HEK293 (cell line): Measurements from ENCODE around the gene TMEM92.
A peak's percentile ranks its signal among the peaks of the same experiment; 100 is the strongest.
"Not testable (repeated sequence)": the region's sequence is repeated elsewhere in the genome, so short reads cannot be mapped to it uniquely, and the experiment has no call there.

Experiments used
- CTCF ChIA-PET: fragments of 350-600 bp; formaldehyde crosslinking; extraction: SDS; loops from one replicate; lab custom pipeline; 2021; ENCODE audit warnings: antibody characterized with exemption; lab: Yijun Ruan, JAX
- POLR2A ChIA-PET: fragments of 300-600 bp; formaldehyde crosslinking; extraction: SDS; loops from one replicate; lab custom pipeline; 2020; ENCODE audit warnings: antibody characterized with exemption, inconsistent platforms; lab: Yijun Ruan, JAX
- H3K27ac ChIP-seq: fragments of 200-500 bp; sonication (Bioruptor generic); 2 replicates; pipeline ENCODE4 v1.5.1; 2014; ENCODE audit warnings: low read depth, low read length, control low read depth, inconsistent platforms; ENCODE audit errors: extremely low read depth
- H3K36me3 ChIP-seq, 2 experiments: fragments of 200-500 bp in 1 of 2; sonication (Bioruptor generic) in 1 of 2; 1 replicate in 1 of 2; 2 replicates in 1 of 2; pipeline ENCODE4 v1.5.1; 2014 to 2017; ENCODE audit warnings: inconsistent platforms in 2 of 2, low read length in 2 of 2; ENCODE audit not compliant: control insufficient read depth in 2 of 2, insufficient read depth in 1 of 2
- H3K4me1 ChIP-seq: fragments of 200-500 bp; sonication (Bioruptor generic); 2 replicates; pipeline ENCODE4 v1.5.1; 2014; ENCODE audit warnings: mild to moderate bottlenecking, low read length, inconsistent platforms; ENCODE audit not compliant: control insufficient read depth, insufficient read depth
- H3K4me3 ChIP-seq: 2 replicates; pipeline ENCODE4 v1.5.1; 2011; ENCODE audit warnings: low read depth, mild to moderate bottlenecking, control low read depth, low read length, moderate library complexity
- H3K9me3 ChIP-seq: fragments of 200-500 bp; sonication (Bioruptor generic); 2 replicates; pipeline ENCODE4 v1.5.1; 2014; ENCODE audit warnings: low read depth, low read length, inconsistent platforms; ENCODE audit not compliant: control insufficient read depth, insufficient read depth
- BCL11A ChIP-seq: fragments of 450-650 bp; formaldehyde crosslinking; IDR thresholded peaks from 2 replicates; pipeline ENCODE4 v1.5.1; 2016; ENCODE audit warnings: low read depth, missing biosample characterization, missing genetic modification characterization
- GFI1B ChIP-seq: fragments of 450-650 bp; formaldehyde crosslinking; IDR thresholded peaks from 2 replicates; pipeline ENCODE4 v1.5.1; 2016; ENCODE audit warnings: missing biosample characterization, missing genetic modification characterization
- HOXC10 ChIP-seq: sonication (generic); formaldehyde crosslinking; IDR thresholded peaks from 2 replicates; pipeline ENCODE4 v1.8.1; 2023; ENCODE audit warnings: mild to moderate bottlenecking, missing genetic modification reagents
- KLF16 ChIP-seq: fragments of 450-650 bp; formaldehyde crosslinking; IDR thresholded peaks from 2 replicates; pipeline ENCODE4 v1.5.1; 2017; ENCODE audit warnings: missing biosample characterization, missing genetic modification characterization
- REPIN1 ChIP-seq: fragments of 450-650 bp; formaldehyde crosslinking; IDR thresholded peaks from 2 replicates; pipeline ENCODE4 v1.5.1; 2017; ENCODE audit warnings: missing biosample characterization, missing genetic modification characterization, low read depth
- ZIC2 ChIP-seq: fragments of 450-650 bp; formaldehyde crosslinking; IDR thresholded peaks from 2 replicates; pipeline ENCODE4 v1.5.1; 2016; ENCODE audit warnings: missing biosample characterization, missing genetic modification characterization
- ZNF121 ChIP-seq: fragments of 450-650 bp; formaldehyde crosslinking; IDR thresholded peaks from 2 replicates; pipeline ENCODE4 v1.5.1; 2016; ENCODE audit warnings: missing biosample characterization, missing genetic modification characterization
- ZNF274 ChIP-seq, 2 experiments: fragments of 200-500 bp in 1 of 2; fragments of 450-650 bp in 1 of 2; sonication (Bioruptor generic) in 1 of 2; formaldehyde crosslinking in 1 of 2; IDR thresholded peaks; 2 replicates each; pipeline versions ENCODE4 v1.5.1 to v1.6.1; 2014 to 2016; ENCODE audit warnings: borderline replicate concordance in 1 of 2, inconsistent platforms in 1 of 2, low read length in 1 of 2, missing biosample characterization in 1 of 2, missing genetic modification characterization in 1 of 2
- ZNF521 ChIP-seq: fragments of 450-650 bp; formaldehyde crosslinking; IDR thresholded peaks from 2 replicates; pipeline ENCODE4 v1.5.1; 2017; ENCODE audit warnings: missing biosample characterization, mild to moderate bottlenecking, missing genetic modification characterization
- ZNF629 ChIP-seq: fragments of 450-650 bp; formaldehyde crosslinking; IDR thresholded peaks from 2 replicates; pipeline ENCODE4 v1.5.1; 2017; ENCODE audit warnings: missing biosample characterization, missing genetic modification characterization
- ZNF670 ChIP-seq: fragments of 450-650 bp; formaldehyde crosslinking; IDR thresholded peaks from 2 replicates; pipeline ENCODE4 v1.5.1; 2016; ENCODE audit warnings: missing biosample characterization, missing genetic modification characterization, low read depth
- ZNF701 ChIP-seq: fragments of 450-650 bp; formaldehyde crosslinking; IDR thresholded peaks from 2 replicates; pipeline ENCODE4 v1.5.1; 2016; ENCODE audit warnings: missing biosample characterization, missing genetic modification characterization
- ZNF747 ChIP-seq: fragments of 450-650 bp; formaldehyde crosslinking; IDR thresholded peaks from 2 replicates; pipeline ENCODE4 v1.5.1; 2016; ENCODE audit warnings: missing biosample characterization, missing genetic modification characterization
- ZNF837 ChIP-seq: fragments of 450-650 bp; formaldehyde crosslinking; IDR thresholded peaks from 2 replicates; pipeline ENCODE4 v1.5.1; 2016; ENCODE audit warnings: missing biosample characterization, missing genetic modification characterization
- ZSCAN18 ChIP-seq: fragments of 450-650 bp; formaldehyde crosslinking; IDR thresholded peaks from 2 replicates; pipeline ENCODE4 v1.5.1; 2016; ENCODE audit warnings: missing biosample characterization, missing genetic modification characterization
- ZSCAN5A ChIP-seq: fragments of 450-650 bp; formaldehyde crosslinking; IDR thresholded peaks from 2 replicates; pipeline ENCODE4 v1.5.1; 2016; ENCODE audit warnings: missing biosample characterization, missing genetic modification characterization
- TF ChIP-seq, protein P1 (sequence below): fragments of 450-650 bp; formaldehyde crosslinking; IDR thresholded peaks from 2 replicates; pipeline ENCODE4 v1.5.1; 2016; ENCODE audit warnings: missing biosample characterization, missing genetic modification characterization

TMEM92 gene

GRCh38 chr17:50269477-50270434, 4.5 kb upstream of the TMEM92 start (continued):
- TF ChIP-seq ZNF747 (tag by site-specific recombination) (no peak), ZNF521 (tag by site-specific recombination) (no peak), KLF16 (tag by site-specific recombination) (no peak), ZNF670 (tag by site-specific recombination) (no peak)
- TF ChIP-seq, protein P1, sequence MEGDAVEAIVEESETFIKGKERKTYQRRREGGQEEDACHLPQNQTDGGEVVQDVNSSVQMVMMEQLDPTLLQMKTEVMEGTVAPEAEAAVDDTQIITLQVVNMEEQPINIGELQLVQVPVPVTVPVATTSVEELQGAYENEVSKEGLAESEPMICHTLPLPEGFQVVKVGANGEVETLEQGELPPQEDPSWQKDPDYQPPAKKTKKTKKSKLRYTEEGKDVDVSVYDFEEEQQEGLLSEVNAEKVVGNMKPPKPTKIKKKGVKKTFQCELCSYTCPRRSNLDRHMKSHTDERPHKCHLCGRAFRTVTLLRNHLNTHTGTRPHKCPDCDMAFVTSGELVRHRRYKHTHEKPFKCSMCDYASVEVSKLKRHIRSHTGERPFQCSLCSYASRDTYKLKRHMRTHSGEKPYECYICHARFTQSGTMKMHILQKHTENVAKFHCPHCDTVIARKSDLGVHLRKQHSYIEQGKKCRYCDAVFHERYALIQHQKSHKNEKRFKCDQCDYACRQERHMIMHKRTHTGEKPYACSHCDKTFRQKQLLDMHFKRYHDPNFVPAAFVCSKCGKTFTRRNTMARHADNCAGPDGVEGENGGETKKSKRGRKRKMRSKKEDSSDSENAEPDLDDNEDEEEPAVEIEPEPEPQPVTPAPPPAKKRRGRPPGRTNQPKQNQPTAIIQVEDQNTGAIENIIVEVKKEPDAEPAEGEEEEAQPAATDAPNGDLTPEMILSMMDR (tag by site-specific recombination): peak; percentile 31; the same call in 1 of the 2 replicates

- ChIA-PET CTCF (interaction anchor here (0.6 to 21.9 kb wide), 13 partner anchors 9 to 158 kb away, joined by 3 to 487 read pairs (median 4); partner anchors contain the start of genes COL1A1 and SGCA), POLR2A (interaction anchor here (0.5 to 0.7 kb wide), 2 partner anchors 32 to 668 kb away, joined by 3 read pairs; no protein-coding TSS in a partner anchor)
- Histone ChIP-seq H3K9me3 (no peaks in the 10 kb centered on the region), H3K4me1 (peaks cover 12% of the 10 kb centered on the region), H3K27ac (no peak overlapping the region), H3K36me3 (no peaks in the 10 kb centered on the region), H3K4me3 (no peak overlapping the region)
- no peak for TF ChIP-seq REPIN1 (tag by site-specific recombination)
- TF ChIP-seq ZIC2: 0 out of 2 replicates have a peak, but pooled peaks have one; percentile 29
These were observed 3.6 kb upstream of the TMEM92 start for GRCh38 chr17:50270435-50271362.

DNA sequence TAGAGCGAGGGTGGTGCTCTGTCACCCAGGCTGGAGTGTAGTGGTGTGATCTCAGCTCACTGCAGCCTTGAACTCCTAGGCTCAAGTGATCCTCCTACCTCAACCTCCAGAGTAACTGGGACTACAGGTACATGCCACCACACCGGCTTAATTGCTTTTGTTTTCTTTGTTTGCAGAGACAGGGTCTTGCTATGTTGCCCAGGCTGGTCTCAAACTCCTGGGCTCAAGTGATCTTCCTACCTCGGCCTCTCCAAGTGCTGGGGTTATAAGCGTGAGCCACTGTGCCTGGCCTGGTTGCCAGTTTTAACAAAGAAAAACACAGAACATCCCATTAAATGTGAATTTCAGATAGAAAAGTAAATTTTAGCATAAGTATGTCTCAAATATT, 2.9 kb upstream of the TMEM92 start:
- H3K4me1 ChIP-seq, H3K9me3 ChIP-seq, H3K4me3 ChIP-seq, H3K36me3 ChIP-seq, H3K27ac ChIP-seq: not testable (repeated sequence)
- ChIA-PET POLR2A (interaction anchor here (1.2 kb wide), 1 partner anchor 93 kb away, joined by 3 read pairs; no protein-coding TSS in a partner anchor), CTCF (interaction anchor here (0.6 to 21.9 kb wide), 12 partner anchors 10 to 177 kb away, joined by 3 to 487 read pairs (median 4); partner anchors contain the start of genes COL1A1, PDK2 and SGCA)
- peak; percentile 83 for TF ChIP-seq ZNF121 (tag by site-specific recombination)

DNA sequence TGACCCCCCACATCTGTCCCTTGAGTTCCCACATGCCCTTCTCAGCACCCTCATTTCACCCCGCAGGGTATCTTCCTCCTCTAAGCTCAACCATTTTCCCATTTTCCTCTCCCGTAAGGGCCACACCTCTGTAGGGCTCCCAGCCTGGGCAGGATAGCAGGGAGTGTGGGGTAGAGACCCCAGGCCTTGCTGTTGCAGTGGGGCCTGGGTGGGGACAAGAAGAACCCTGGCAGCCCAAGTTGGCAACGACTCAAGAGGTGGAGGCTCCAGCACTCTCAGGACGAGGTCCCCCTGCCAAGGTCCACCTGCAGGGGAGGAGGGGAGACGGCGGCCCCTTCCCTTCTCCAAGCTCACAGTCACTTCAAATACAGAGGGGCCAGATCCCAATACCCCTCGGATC, 2.0 kb upstream of the TMEM92 start:
- POLR2A ChIA-PET: interaction anchor here (1.2 to 1.4 kb wide), 2 partner anchors 10 to 94 kb away, joined by 3 to 4 read pairs; no protein-coding TSS in a partner anchor
- TF ChIP-seq ZNF274 (IDR thresholded peaks at IDR 0.05; ENCODE audit: low read length) (no peak), ZNF274 (tag by site-specific recombination; IDR thresholded peaks at IDR 0.05; ENCODE audit: borderline replicate concordance) (no peak), ZSCAN18 (tag by site-specific recombination) (no peak), ZNF629 (no peak), BCL11A (no peak), GFI1B (tag by site-specific recombination) (no peak), ZNF837 (tag by site-specific recombination) (no peak), ZSCAN5A (tag by site-specific recombination) (no peak), HOXC10 (CRISPR knock-in tag) (no peak), ZNF701 (no peak)

More for the DNA sequence above, 2.0 kb upstream of the TMEM92 start:
- Histone ChIP-seq H3K4me3 (no peak overlapping the region), H3K27ac (no peak overlapping the region), H3K9me3 (no peaks in the 10 kb centered on the region), H3K4me1 (peaks cover under 1% of the 10 kb centered on the region), H3K36me3 (no peaks in the 10 kb centered on the region)
- CTCF ChIA-PET: interaction anchor here (0.6 to 21.9 kb wide), 22 partner anchors 10 to 592 kb away, joined by 3 to 487 read pairs (median 5); partner anchors contain the start of genes COL1A1, PDK2 and SGCA
